PC-3 (cell line): ENCODE results near the gene AP5Z1.

Experiments
- EZH2 ChIP-seq: fragments of 300-600 bp; sonication (generic); IDR thresholded peaks from one replicate; pipeline ENCODE4 v1.6.1; 2017; ENCODE audit warnings: antibody characterized with exemption, mild to moderate bottlenecking, low read length; ENCODE audit not compliant: unreplicated experiment
- EZH2phosphoT487 ChIP-seq: fragments of 300-600 bp; sonication (generic); IDR thresholded peaks from 2 replicates; pipeline ENCODE4 v1.6.1; 2018; ENCODE audit warnings: mild to moderate bottlenecking, antibody characterized with exemption, low read length, borderline replicate concordance
- TF ChIP-seq, protein P1 (sequence below): fragments of 300-600 bp; sonication (generic); conservative IDR thresholded peaks from 2 replicates; pipeline ENCODE4 v1.5.1; 2017; ENCODE audit warnings: antibody characterized with exemption, low read depth, mild to moderate bottlenecking, low read length

DNA sequence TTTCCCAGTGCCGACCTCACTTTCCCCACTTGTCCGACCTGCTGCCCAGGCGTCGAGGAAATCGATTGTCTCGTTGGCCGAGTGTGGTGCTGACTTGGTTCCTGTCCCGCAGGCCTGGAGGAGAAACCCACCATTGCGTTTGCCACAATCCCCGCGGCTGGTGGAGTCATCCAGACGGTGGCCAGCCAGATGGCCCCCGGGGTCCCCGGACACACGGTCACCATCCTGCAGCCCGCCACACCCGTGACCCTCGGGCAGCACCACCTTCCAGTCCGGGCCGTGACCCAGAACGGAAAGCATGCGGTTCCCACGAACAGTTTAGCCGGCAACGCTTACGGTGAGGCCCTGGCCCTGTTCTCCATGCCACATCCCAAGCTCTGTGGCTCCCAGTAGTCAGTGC lies 14.5 kb upstream of the AP5Z1 start:
- no peak for TF ChIP-seq EZH2
- TF ChIP-seq, protein P1, sequence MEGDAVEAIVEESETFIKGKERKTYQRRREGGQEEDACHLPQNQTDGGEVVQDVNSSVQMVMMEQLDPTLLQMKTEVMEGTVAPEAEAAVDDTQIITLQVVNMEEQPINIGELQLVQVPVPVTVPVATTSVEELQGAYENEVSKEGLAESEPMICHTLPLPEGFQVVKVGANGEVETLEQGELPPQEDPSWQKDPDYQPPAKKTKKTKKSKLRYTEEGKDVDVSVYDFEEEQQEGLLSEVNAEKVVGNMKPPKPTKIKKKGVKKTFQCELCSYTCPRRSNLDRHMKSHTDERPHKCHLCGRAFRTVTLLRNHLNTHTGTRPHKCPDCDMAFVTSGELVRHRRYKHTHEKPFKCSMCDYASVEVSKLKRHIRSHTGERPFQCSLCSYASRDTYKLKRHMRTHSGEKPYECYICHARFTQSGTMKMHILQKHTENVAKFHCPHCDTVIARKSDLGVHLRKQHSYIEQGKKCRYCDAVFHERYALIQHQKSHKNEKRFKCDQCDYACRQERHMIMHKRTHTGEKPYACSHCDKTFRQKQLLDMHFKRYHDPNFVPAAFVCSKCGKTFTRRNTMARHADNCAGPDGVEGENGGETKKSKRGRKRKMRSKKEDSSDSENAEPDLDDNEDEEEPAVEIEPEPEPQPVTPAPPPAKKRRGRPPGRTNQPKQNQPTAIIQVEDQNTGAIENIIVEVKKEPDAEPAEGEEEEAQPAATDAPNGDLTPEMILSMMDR: no peak
- TF ChIP-seq EZH2phosphoT487: no peak
